DOHH2 (cell line): ENCODE measurements around the gene NBEAL1.
"Not testable (repeated sequence)": the region's sequence is repeated elsewhere in the genome, so short reads cannot be mapped to it uniquely, and the experiment has no call there.

ENCODE experiments used
- H3F3A ChIP-seq: fragments of 200-600 bp; sonication (generic), shearing (Covaris generic); 2 replicates; pipeline ENCODE4 v1.6.0; 2016; ENCODE audit warnings: antibody characterized with exemption, mild to moderate bottlenecking; ENCODE audit not compliant: control insufficient read depth, insufficient read depth
- H3K27ac ChIP-seq: fragments of 200-600 bp; sonication (generic); 2 replicates; pipeline ENCODE4 v1.5.1; 2014; ENCODE audit warnings: low read depth, mild to moderate bottlenecking, low read length, moderate library complexity
- H3K27me3 ChIP-seq: fragments of 200-600 bp; sonication (generic); 2 replicates; pipeline ENCODE4 v1.6.1; 2014; ENCODE audit warnings: mild to moderate bottlenecking, low read length, mixed read lengths; ENCODE audit not compliant: control insufficient read depth
- H3K36me3 ChIP-seq: fragments of 200-600 bp; sonication (generic); 2 replicates; pipeline ENCODE4 v1.6.1; 2014; ENCODE audit warnings: mild to moderate bottlenecking, low read length, moderate library complexity, mixed read lengths; ENCODE audit not compliant: control insufficient read depth
- H3K4me1 ChIP-seq: fragments of 200-600 bp; sonication (generic); 2 replicates; pipeline ENCODE4 v1.6.1; 2014; ENCODE audit warnings: mild to moderate bottlenecking, low read length, mixed read lengths; ENCODE audit not compliant: control insufficient read depth
- H3K4me2 ChIP-seq: fragments of 200-600 bp; sonication (generic); 2 replicates; pipeline ENCODE4 v1.6.0; 2014; ENCODE audit warnings: mild to moderate bottlenecking, low read length, moderate library complexity
- H3K4me3 ChIP-seq: fragments of 200-600 bp; sonication (generic); 2 replicates; pipeline ENCODE4 v1.5.1; 2014; ENCODE audit warnings: mild to moderate bottlenecking, low read length, mixed read lengths
- H3K79me2 ChIP-seq: fragments of 200-600 bp; sonication (generic); 2 replicates; pipeline ENCODE4 v1.6.1; 2014; ENCODE audit warnings: mild to moderate bottlenecking, low read length, mixed read lengths; ENCODE audit not compliant: control insufficient read depth
- H3K9me2 ChIP-seq: fragments of 200-600 bp; sonication (generic); replicated peaks from 2 replicates; pipeline ENCODE4 v1.6.1; 2014; ENCODE audit warnings: mild to moderate bottlenecking, low read length, mixed read lengths; ENCODE audit not compliant: control insufficient read depth
- H3K9me3 ChIP-seq: fragments of 200-600 bp; sonication (generic); 2 replicates; pipeline ENCODE4 v1.6.1; 2014; ENCODE audit warnings: antibody characterized with exemption, low read length, mixed read lengths; ENCODE audit not compliant: control insufficient read depth, insufficient read depth
- H4K20me1 ChIP-seq: fragments of 200-600 bp; sonication (generic); 2 replicates; pipeline ENCODE4 v1.6.0; 2014; ENCODE audit warnings: low read depth, mild to moderate bottlenecking, antibody characterized with exemption, low read length, moderate library complexity; ENCODE audit not compliant: control insufficient read depth, insufficient read depth
- EZH2phosphoT487 ChIP-seq: fragments of 200-600 bp; sonication (generic); IDR thresholded peaks from 2 replicates; pipeline ENCODE4 v1.6.1; 2017; ENCODE audit warnings: borderline replicate concordance, mild to moderate bottlenecking, antibody characterized with exemption, low read length, moderate library complexity, mixed read lengths
- TF ChIP-seq, protein P1 (sequence below): fragments of 200-600 bp; sonication (generic); IDR thresholded peaks from one replicate; pipeline ENCODE4 v1.5.1; 2014; ENCODE audit warnings: antibody characterized with exemption, mild to moderate bottlenecking, low read depth, low read length; ENCODE audit not compliant: poor library complexity, severe bottlenecking

NBEAL1 gene

DNA sequence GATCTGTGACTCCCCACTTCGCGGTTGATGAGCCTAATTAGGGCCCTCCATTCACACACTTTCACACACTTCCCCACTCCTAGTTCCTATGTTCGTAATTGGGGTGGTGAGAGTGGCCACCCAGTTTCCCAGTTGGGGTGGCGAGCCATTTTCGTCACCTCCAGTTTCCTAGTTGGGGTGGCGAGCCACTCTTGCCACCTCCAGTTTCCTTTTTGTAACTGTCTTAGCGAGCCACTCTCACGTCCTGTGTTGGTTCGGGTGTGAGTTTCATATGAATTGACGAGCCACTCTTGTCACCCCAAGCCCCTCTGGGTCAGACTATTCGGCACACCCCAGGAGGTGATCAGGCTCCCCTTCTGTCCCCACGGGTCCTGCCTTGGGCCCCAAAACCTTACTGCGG lies 238.1 kb downstream of the NBEAL1 start:
- H3K4me2 ChIP-seq, result no peak overlapping the region
- no peaks in the 10 kb centered on the region for H3F3A ChIP-seq
- no peaks in the 10 kb centered on the region for H3K4me1 ChIP-seq
- no peaks in the 10 kb centered on the region for H3K27me3 ChIP-seq
- no peak overlapping the region for H3K27ac ChIP-seq
- TF ChIP-seq EZH2phosphoT487, result no peak
- TF ChIP-seq, protein P1, sequence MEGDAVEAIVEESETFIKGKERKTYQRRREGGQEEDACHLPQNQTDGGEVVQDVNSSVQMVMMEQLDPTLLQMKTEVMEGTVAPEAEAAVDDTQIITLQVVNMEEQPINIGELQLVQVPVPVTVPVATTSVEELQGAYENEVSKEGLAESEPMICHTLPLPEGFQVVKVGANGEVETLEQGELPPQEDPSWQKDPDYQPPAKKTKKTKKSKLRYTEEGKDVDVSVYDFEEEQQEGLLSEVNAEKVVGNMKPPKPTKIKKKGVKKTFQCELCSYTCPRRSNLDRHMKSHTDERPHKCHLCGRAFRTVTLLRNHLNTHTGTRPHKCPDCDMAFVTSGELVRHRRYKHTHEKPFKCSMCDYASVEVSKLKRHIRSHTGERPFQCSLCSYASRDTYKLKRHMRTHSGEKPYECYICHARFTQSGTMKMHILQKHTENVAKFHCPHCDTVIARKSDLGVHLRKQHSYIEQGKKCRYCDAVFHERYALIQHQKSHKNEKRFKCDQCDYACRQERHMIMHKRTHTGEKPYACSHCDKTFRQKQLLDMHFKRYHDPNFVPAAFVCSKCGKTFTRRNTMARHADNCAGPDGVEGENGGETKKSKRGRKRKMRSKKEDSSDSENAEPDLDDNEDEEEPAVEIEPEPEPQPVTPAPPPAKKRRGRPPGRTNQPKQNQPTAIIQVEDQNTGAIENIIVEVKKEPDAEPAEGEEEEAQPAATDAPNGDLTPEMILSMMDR, result no peak
- no peak overlapping the region for H3K4me3 ChIP-seq
- H3K9me3 ChIP-seq, result no peaks in the 10 kb centered on the region
- H3K79me2 ChIP-seq, result no peaks in the 10 kb centered on the region
- H3K36me3 ChIP-seq, result peaks cover 21% of the 10 kb centered on the region
- H3K9me2 ChIP-seq, result no peaks in the 10 kb centered on the region
- no peaks in the 10 kb centered on the region for H4K20me1 ChIP-seq

DNA sequence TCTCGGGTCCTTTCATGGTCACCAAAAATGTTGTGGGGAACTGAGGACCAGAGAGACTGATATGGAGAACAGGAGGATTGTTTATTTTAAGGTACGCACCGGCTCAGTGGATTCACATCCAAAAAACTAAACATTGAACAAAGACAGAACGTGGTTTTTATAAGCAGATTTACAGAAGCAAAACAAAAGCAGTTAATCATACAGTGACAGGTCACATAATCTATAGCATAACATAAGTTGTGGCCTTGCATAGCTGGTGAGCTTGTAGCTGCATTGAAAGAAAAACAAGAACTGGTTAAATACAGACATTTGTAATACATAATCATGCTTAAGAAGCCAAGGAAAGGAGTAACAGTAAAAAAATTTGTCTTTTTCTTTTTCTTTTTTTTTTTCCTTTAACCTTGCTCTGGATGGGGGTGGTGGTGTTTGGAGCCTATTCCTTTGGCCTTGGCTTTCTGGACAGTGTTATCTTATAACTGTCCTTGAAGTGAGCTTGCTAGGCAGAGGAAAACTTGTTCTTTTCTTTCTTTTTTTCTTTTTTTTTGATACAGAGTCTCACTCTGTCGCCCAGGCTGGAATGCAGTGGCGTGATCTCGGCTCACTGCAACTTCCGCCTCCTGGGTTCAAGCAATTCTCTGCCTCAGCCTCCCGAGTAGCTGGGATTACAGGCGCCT lies 238.9 kb downstream of the NBEAL1 start:
- peaks cover 25% of the 10 kb centered on the region for H3K36me3 ChIP-seq
- not testable (repeated sequence) for H3K27me3 ChIP-seq, H3K4me1 ChIP-seq

DNA sequence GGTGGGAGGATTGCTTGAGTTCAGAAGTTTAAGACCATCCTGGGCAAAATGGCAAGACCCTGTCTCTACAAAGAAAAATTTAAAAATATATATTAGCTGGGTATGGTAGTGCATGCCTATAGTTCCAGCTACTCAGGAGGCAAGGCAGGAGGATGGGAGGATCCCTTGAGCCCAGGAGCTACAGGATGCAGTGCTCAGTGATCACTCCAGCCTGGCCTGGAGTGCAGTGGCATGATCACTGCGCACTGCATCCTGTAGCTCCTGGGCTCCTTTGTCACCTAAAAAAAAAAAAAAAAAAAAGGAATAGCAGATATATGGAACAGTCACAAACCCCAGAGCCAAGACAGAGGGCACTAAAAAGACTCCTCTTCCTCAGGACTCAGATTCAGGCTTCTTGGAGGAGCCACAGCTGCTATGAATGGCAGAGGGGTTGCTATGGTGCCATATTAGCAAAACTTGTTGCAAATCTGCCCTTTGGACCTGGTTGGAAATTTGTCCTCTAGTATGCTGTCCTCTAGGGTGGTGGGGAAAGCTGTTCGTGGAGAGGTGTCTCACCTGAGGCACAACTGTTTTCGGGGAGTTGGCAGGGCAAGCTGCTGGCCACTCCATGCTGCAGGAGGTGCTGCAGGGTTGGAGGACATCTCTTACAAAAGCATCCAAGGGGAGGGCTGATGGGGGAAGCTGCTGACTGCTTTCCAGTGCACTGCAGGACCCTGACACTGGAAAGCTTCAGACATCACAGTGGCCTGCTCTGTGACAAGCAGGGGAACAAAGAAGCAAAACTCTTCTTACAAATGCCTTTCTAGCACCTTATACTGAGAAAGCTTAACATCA lies 246.9 kb downstream of the NBEAL1 start:
- TF ChIP-seq, protein P1, result no peak
- no peak for TF ChIP-seq EZH2phosphoT487
- peaks cover 15% of the 10 kb centered on the region; the same call in 1 of the 2 replicates for H3K36me3 ChIP-seq

More for the DNA sequence above, 238.9 kb downstream of the NBEAL1 start:
- not testable (repeated sequence) for H3K4me3 ChIP-seq, H3F3A ChIP-seq, H3K9me2 ChIP-seq, H3K9me3 ChIP-seq, H3K79me2 ChIP-seq, H3K27ac ChIP-seq, H3K4me2 ChIP-seq, H4K20me1 ChIP-seq

More for the DNA sequence above, 246.9 kb downstream of the NBEAL1 start:
- no peak overlapping the region for H3K4me2 ChIP-seq
- no peaks in the 10 kb centered on the region for H3K9me2 ChIP-seq
- H3K9me3 ChIP-seq, result no peaks in the 10 kb centered on the region
- no peak overlapping the region for H3K4me3 ChIP-seq
- H4K20me1 ChIP-seq, result no peaks in the 10 kb centered on the region
- H3K4me1 ChIP-seq, result no peaks in the 10 kb centered on the region
- H3K79me2 ChIP-seq, result no peaks in the 10 kb centered on the region
- no peak overlapping the region for H3K27ac ChIP-seq
- H3F3A ChIP-seq, result no peaks in the 10 kb centered on the region
- H3K27me3 ChIP-seq, result no peaks in the 10 kb centered on the region
